H1 (cell line): ENCODE measurements around the gene ZNF414. TPM values are rescaled to one million over a fixed set of nuclear protein-coding genes. Genes with fewer than 3 reads are reported as not detected.

Source experiments
- CTCF ChIA-PET: fragments of 300-600 bp; sonication (Branson Sonifier 250); formaldehyde crosslinking; loops from one replicate; lab custom pipeline; 2021; ENCODE audit not compliant: partially characterized antibody; lab: Charles Lee
- POLR2A ChIA-PET: fragments of 300-600 bp; sonication (Branson Sonifier 250); formaldehyde crosslinking; loops from one replicate; lab custom pipeline; 2021; ENCODE audit warnings: inconsistent platforms; ENCODE audit not compliant: partially characterized antibody; lab: Charles Lee
- DNase-seq, 2 experiments: peaks; one replicate each; pipeline versions ENCODE4 v3.0.0 to v3.0.0-alpha.2; 2010 to 2022; ENCODE audit warnings: low spot score in 2 of 2, low read depth in 1 of 2, mixed read lengths in 1 of 2
- FAIRE-seq: peaks from 2 replicates; lab custom pipeline; 2011; peaks lifted over from hg19 to GRCh38; lab: Jason Lieb, UNC
- H2AFZ ChIP-seq: 2 replicates; pipeline ENCODE4 v1.8.1; 2012; ENCODE audit warnings: low read length, inconsistent platforms
- H2AK5ac ChIP-seq: 2 replicates; pipeline ENCODE4 v1.6.1; 2013; ENCODE audit warnings: low read depth, low read length
- H2BK120ac ChIP-seq: replicated peaks from 2 replicates; pipeline ENCODE3; 2013; ENCODE audit warnings: low read depth, low read length, inconsistent platforms
- H2BK12ac ChIP-seq: 2 replicates; pipeline ENCODE4 v1.6.1; 2013; ENCODE audit warnings: low read depth, low read length
- H2BK15ac ChIP-seq: 2 replicates; pipeline ENCODE4 v1.6.1; 2013; ENCODE audit warnings: low read length
- H2BK20ac ChIP-seq: 2 replicates; pipeline ENCODE4 v1.6.1; 2013; ENCODE audit warnings: low read length
- H2BK5ac ChIP-seq: 2 replicates; pipeline ENCODE4 v1.6.1; 2013; ENCODE audit warnings: low read depth, low read length
- H3K14ac ChIP-seq: 2 replicates; pipeline ENCODE4 v1.6.1; 2013; ENCODE audit warnings: inconsistent platforms; ENCODE audit not compliant: insufficient read length
- H3K18ac ChIP-seq: 2 replicates; pipeline ENCODE4 v1.6.1; 2013; ENCODE audit warnings: low read length; ENCODE audit errors: extremely low read depth
- H3K23ac ChIP-seq: 2 replicates; pipeline ENCODE4 v1.6.1; 2013; ENCODE audit warnings: inconsistent platforms; ENCODE audit not compliant: insufficient read length
- H3K23me2 ChIP-seq: 2 replicates; pipeline ENCODE4 v1.6.1; 2013; ENCODE audit warnings: low read depth, low read length
- H3K27ac ChIP-seq: 2 replicates; pipeline ENCODE4 v1.6.1; 2011; ENCODE audit warnings: low read depth, low read length, inconsistent platforms
- H3K27me3 ChIP-seq, 4 experiments: replicated peaks in 1 of 4; 1 replicate in 1 of 4; 2 replicates in 3 of 4; pipeline versions ENCODE4 v1.6.1 to v1.8.1; 2011 to 2013; ENCODE audit warnings: low read length in 3 of 4, mild to moderate bottlenecking in 3 of 4, inconsistent platforms in 2 of 4, mixed read lengths in 2 of 4, moderate library complexity in 1 of 4; ENCODE audit not compliant: control insufficient read depth in 3 of 4, insufficient read depth in 3 of 4; ENCODE audit errors: extremely low read depth in 1 of 4
- H3K36me3 ChIP-seq, 4 experiments: 2 replicates each; pipeline versions ENCODE4 v1.6.1 to v1.8.1; 2011 to 2013; ENCODE audit warnings: mild to moderate bottlenecking in 4 of 4, low read length in 3 of 4, moderate library complexity in 2 of 4, control low read depth in 1 of 4, inconsistent platforms in 1 of 4; ENCODE audit not compliant: insufficient read depth in 4 of 4, control insufficient read depth in 2 of 4
- H3K4ac ChIP-seq: replicated peaks from 2 replicates; pipeline ENCODE3; 2013; ENCODE audit warnings: low read length, low read depth, mixed read lengths, inconsistent platforms; ENCODE audit not compliant: insufficient read length
- H3K4me1 ChIP-seq, 4 experiments: replicated peaks in 1 of 4; 1 replicate in 1 of 4; 2 replicates in 3 of 4; pipeline versions ENCODE4 v1.6.1 to v1.8.1; 2011 to 2013; ENCODE audit warnings: low read length in 3 of 4, inconsistent platforms in 2 of 4, mixed read lengths in 1 of 4; ENCODE audit not compliant: insufficient read depth in 4 of 4, control insufficient read depth in 3 of 4
- H3K4me2 ChIP-seq, 2 experiments: 2 replicates each; pipeline versions ENCODE4 v1.6.1 to v1.8.1; 2011 to 2013; ENCODE audit warnings: low read depth in 2 of 2, low read length in 2 of 2, control low read depth in 1 of 2, inconsistent platforms in 1 of 2, mild to moderate bottlenecking in 1 of 2; ENCODE audit not compliant: insufficient read depth in 1 of 2
- H3K4me3 ChIP-seq, 4 experiments: fragments of 200-600, 300-600 bp in 1 of 4; sonication (generic), shearing (Covaris generic), sonication (Bioruptor Twin) in 1 of 4; 2 replicates each; pipeline versions ENCODE4 v1.5.1 to v1.8.1; 2011 to 2016; ENCODE audit warnings: low read length in 4 of 4, low read depth in 3 of 4, control low read depth in 2 of 4, inconsistent platforms in 2 of 4, mild to moderate bottlenecking in 2 of 4, mixed read lengths in 1 of 4, moderate library complexity in 1 of 4; ENCODE audit not compliant: insufficient read depth in 2 of 4; ENCODE audit errors: extremely low read depth in 1 of 4
- H3K56ac ChIP-seq: replicated peaks from 2 replicates; pipeline ENCODE3; 2013; ENCODE audit warnings: low read depth, mild to moderate bottlenecking, mixed read lengths, low read length, inconsistent platforms; ENCODE audit not compliant: insufficient read length
- H3K79me1 ChIP-seq: 2 replicates; pipeline ENCODE4 v1.6.1; 2013; ENCODE audit warnings: low read depth, low read length, control low read depth
- H3K79me2 ChIP-seq, 2 experiments: 2 replicates each; pipeline versions ENCODE4 v1.6.1 to v1.8.1; 2012 to 2013; ENCODE audit warnings: low read length in 2 of 2, mild to moderate bottlenecking in 2 of 2, inconsistent platforms in 1 of 2; ENCODE audit not compliant: insufficient read depth in 2 of 2, control insufficient read depth in 1 of 2
- H3K9ac ChIP-seq, 4 experiments: replicated peaks in 1 of 4; 1 replicate in 1 of 4; 2 replicates in 3 of 4; pipeline versions ENCODE4 v1.6.1 to v1.8.1; 2011 to 2013; ENCODE audit warnings: low read depth in 3 of 4, low read length in 3 of 4, control low read depth in 2 of 4, mild to moderate bottlenecking in 2 of 4, moderate library complexity in 2 of 4, inconsistent platforms in 1 of 4; ENCODE audit errors: extremely low read depth in 1 of 4
- H3K9me3 ChIP-seq, 2 experiments: 2 replicates each; pipeline versions ENCODE4 v1.6.1 to v1.8.1; 2012 to 2013; ENCODE audit warnings: mild to moderate bottlenecking in 2 of 2, moderate library complexity in 2 of 2, control low read depth in 1 of 2, inconsistent platforms in 1 of 2, low read depth in 1 of 2, low read length in 1 of 2, mixed read lengths in 1 of 2; ENCODE audit not compliant: insufficient read depth in 2 of 2
- H4K20me1 ChIP-seq, 2 experiments: replicated peaks in 1 of 2; 2 replicates each; pipeline versions ENCODE3 to v1.8.1; 2011 to 2013; ENCODE audit warnings: inconsistent platforms in 2 of 2, low read length in 2 of 2, mild to moderate bottlenecking in 1 of 2; ENCODE audit not compliant: insufficient read depth in 2 of 2, control insufficient read depth in 1 of 2
- H4K5ac ChIP-seq: 2 replicates; pipeline ENCODE4 v1.6.1; 2013; ENCODE audit warnings: low read length, low read depth, mixed read lengths, inconsistent platforms; ENCODE audit not compliant: insufficient read length
- H4K8ac ChIP-seq: 2 replicates; pipeline ENCODE4 v1.8.0; 2013; ENCODE audit warnings: mild to moderate bottlenecking, moderate library complexity, low read length, inconsistent platforms; ENCODE audit not compliant: insufficient read depth; ENCODE audit errors: extremely low read depth
- H4K91ac ChIP-seq: replicated peaks from 2 replicates; pipeline ENCODE3; 2013; ENCODE audit warnings: low read length, mixed read lengths, inconsistent platforms; ENCODE audit not compliant: insufficient read length
- KDM4A ChIP-seq: IDR thresholded peaks from one replicate; pipeline ENCODE4 v1.7.1; 2012; ENCODE audit warnings: low read depth, mild to moderate bottlenecking, moderate library complexity, low read length, inconsistent platforms; ENCODE audit not compliant: severe bottlenecking
- RXRA ChIP-seq: IDR thresholded peaks from 2 replicates; pipeline ENCODE4 v1.6.1; 2011; ENCODE audit warnings: low read depth, mild to moderate bottlenecking, low read length, moderate library complexity; ENCODE audit not compliant: insufficient read depth
- WGBS, 2 experiments: shearing (Covaris generic) in 1 of 2; methylation state at CpG; one replicate each; pipeline versions ENCODE4 v1.1.6 to v1.1.7; 2013 to 2015; ENCODE audit warnings: low lambda C conversion rate in 2 of 2, mixed read lengths in 2 of 2, inconsistent platforms in 1 of 2, low coverage in 1 of 2, missing lambda C conversion rate in 1 of 2; ENCODE audit not compliant: insufficient replicate concordance in 2 of 2, insufficient coverage in 1 of 2, insufficient read length in 1 of 2; ENCODE audit errors: extremely low coverage in 1 of 2, missing lambda C conversion rate in 1 of 2; 5-methylcytosine and 5-hydroxymethylcytosine counted together
- polyA plus RNA-seq, 7 experiments: library from polyadenylated mRNA; depleted of rRNA in 3 of 7; stranded (reverse) in 5 of 7; unstranded in 2 of 7; fragments of >200 nt in 5 of 7; fragments of 200-250 nt in 2 of 7; gene quantifications; 1 replicate in 5 of 7; 2 replicates in 1 of 7; 4 replicates in 1 of 7; pipeline versions ENCODE4 v1.2.1 to v1.2.3, GENCODE V29; 2011 to 2013; ENCODE audit warnings: missing spikeins in 2 of 7, mixed read lengths in 2 of 7
- total RNA-seq: library from RNA; stranded (reverse); fragmentation: NEBNext Ultra II Directional; extraction: Animal tissue kit (Norgen Biotek cat#: 25700); gene quantifications from 2 replicates; pipeline ENCODE4 v1.2.1, GENCODE V29; 2021

The ZNF414 gene
- total and polyA plus RNA-seq, 2 of the 8 experiments (the other 6 are each of a cell fraction or from before 2014, with no cell fraction given): 9.7 to 26.8 TPM

DNA sequence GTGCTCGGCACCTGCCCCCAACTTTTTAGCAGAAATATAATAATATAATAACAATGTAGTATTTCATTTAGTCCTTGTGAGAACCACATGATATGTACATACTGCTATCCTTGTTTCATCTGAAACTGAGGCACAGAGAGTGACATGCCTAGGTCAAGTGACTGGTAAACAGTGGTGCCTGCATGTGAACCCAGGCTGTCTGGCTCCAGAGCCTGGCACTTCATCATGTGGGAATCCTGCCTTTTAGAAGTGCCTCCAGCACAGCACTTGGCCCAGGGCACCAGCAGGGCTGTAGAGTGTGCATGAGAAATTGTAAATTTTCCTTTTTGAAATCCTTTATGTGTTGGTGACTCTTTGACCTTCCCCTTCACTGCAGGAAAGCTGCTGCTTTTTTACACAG, 39.0 kb downstream of the ZNF414 start:
- Histone ChIP-seq H3K4me3 (no peak overlapping the region), H3K4ac (no peak overlapping the region), H3K9ac (no peak overlapping the region), H2BK15ac (no peak overlapping the region), H4K8ac (no peak overlapping the region), H3K27me3 (no peaks in the 10 kb centered on the region), H2AK5ac (no peak overlapping the region), H4K5ac (no peak overlapping the region), H2BK12ac (no peak overlapping the region), H3K4me1 (no peaks in the 10 kb centered on the region), H2BK120ac (no peak overlapping the region), H3K56ac (no peak overlapping the region), H3K23me2 (no peaks in the 10 kb centered on the region), H3K14ac (no peak overlapping the region), H2BK20ac (no peak overlapping the region), H4K91ac (no peak overlapping the region), H4K20me1 (peaks cover 26 to 32% of the 10 kb centered on the region in 2 experiments), H3K79me1 (peaks cover 15% of the 10 kb centered on the region), H2AFZ (no peak overlapping the region), H3K18ac (no peak overlapping the region), H3K36me3 (peaks cover 28 to 87% (median 63%) of the 10 kb centered on the region in 4 experiments), H3K23ac (no peak overlapping the region), H3K9me3 (no peaks in the 10 kb centered on the region), H3K79me2 (peaks cover 12 to 91% of the 10 kb centered on the region in 2 experiments), H3K4me2 (no peak overlapping the region), H3K27ac (no peak overlapping the region), H2BK5ac (no peak overlapping the region)
- 80% methylated on average over 1 of the region's 1 CpG; no CpG with 5 or more reads in 1 of the 2 experiments for WGBS, 2 experiments
- CTCF ChIA-PET: interaction anchor here (1.2 to 1.4 kb wide), 2 partner anchors 12 to 30 kb away, joined by 4 to 5 read pairs; no protein-coding TSS in a partner anchor
- no peak for TF ChIP-seq KDM4A
- no peak for TF ChIP-seq RXRA
- POLR2A ChIA-PET: interaction anchor here (0.7 to 1.7 kb wide), 2 partner anchors 16 to 20 kb away, joined by 3 to 4 read pairs; no protein-coding TSS in a partner anchor
- DNase-seq (no peak), FAIRE-seq (no peak)
